ENCODE data around the gene RNF213. TPM values are rescaled to one million over a fixed set of nuclear protein-coding genes. Genes with fewer than 3 reads are reported as not detected.

The RNF213 gene
- total RNA-seq, 1 experiment from 2014 or later, result 70.5 TPM

- TF ChIP-seq, protein P1, sequence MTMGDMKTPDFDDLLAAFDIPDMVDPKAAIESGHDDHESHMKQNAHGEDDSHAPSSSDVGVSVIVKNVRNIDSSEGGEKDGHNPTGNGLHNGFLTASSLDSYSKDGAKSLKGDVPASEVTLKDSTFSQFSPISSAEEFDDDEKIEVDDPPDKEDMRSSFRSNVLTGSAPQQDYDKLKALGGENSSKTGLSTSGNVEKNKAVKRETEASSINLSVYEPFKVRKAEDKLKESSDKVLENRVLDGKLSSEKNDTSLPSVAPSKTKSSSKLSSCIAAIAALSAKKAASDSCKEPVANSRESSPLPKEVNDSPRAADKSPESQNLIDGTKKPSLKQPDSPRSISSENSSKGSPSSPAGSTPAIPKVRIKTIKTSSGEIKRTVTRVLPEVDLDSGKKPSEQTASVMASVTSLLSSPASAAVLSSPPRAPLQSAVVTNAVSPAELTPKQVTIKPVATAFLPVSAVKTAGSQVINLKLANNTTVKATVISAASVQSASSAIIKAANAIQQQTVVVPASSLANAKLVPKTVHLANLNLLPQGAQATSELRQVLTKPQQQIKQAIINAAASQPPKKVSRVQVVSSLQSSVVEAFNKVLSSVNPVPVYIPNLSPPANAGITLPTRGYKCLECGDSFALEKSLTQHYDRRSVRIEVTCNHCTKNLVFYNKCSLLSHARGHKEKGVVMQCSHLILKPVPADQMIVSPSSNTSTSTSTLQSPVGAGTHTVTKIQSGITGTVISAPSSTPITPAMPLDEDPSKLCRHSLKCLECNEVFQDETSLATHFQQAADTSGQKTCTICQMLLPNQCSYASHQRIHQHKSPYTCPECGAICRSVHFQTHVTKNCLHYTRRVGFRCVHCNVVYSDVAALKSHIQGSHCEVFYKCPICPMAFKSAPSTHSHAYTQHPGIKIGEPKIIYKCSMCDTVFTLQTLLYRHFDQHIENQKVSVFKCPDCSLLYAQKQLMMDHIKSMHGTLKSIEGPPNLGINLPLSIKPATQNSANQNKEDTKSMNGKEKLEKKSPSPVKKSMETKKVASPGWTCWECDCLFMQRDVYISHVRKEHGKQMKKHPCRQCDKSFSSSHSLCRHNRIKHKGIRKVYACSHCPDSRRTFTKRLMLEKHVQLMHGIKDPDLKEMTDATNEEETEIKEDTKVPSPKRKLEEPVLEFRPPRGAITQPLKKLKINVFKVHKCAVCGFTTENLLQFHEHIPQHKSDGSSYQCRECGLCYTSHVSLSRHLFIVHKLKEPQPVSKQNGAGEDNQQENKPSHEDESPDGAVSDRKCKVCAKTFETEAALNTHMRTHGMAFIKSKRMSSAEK (CRISPR knock-in tag; IDR thresholded peaks at IDR 0.05; ENCODE audit: borderline replicate concordance), result no peak
- no peak for TF ChIP-seq GTF2I (CRISPR knock-in tag; conservative IDR thresholded peaks at IDR 0.05)
These were observed 46.4 kb upstream of the RNF213 start (continued) for GRCh38 chr17:80214012-80214877.

DNA sequence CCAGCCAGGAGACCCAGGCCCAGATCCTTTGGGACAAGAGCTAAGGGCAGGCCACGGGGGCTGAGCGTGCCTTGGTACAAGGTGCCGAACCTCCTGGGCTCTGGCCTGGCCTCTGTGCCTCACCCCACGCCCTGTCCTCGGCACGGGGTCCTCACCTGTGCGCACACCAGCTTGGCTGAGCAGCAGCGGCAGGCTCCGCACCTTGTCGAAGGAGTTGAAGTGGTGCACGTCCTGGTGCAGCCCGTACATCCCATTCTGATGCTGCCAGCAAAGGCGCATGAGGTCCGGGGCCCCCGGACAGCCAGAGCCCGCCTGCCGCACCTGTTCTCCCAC lies 45.8 kb upstream of the RNF213 start:
- TF ChIP-seq CBFB (CRISPR knock-in tag; IDR thresholded peaks at IDR 0.05; ENCODE audit: low read depth) (no peak), ZBTB21 (CRISPR knock-in tag; IDR thresholded peaks at IDR 0.05; ENCODE audit: borderline replicate concordance) (no peak), PRRX2 (CRISPR knock-in tag; IDR thresholded peaks at IDR 0.05) (no peak), HMGA2 (CRISPR knock-in tag; IDR thresholded peaks at IDR 0.05) (no peak), SMAD4 (CRISPR knock-in tag; IDR thresholded peaks at IDR 0.05) (no peak), MLX (CRISPR knock-in tag; IDR thresholded peaks at IDR 0.05) (no peak), CREB1 (CRISPR knock-in tag; IDR thresholded peaks at IDR 0.05) (no peak), TEAD4 (CRISPR knock-in tag; IDR thresholded peaks at IDR 0.05) (no peak)
- ATAC-seq (no peak), DNase-seq (ENCODE audit: low spot score) (no peak)
- Mint-ChIP-seq H3K4me1 (peaks cover 3% of the 10 kb centered on the region), H3K27ac (no peak overlapping the region), H3K9me3 (no peaks in the 10 kb centered on the region), H3K4me3 (no peak overlapping the region), H3K27me3 (ENCODE audit: low read depth) (no peaks in the 10 kb centered on the region), H3K36me3 (peaks cover 16% of the 10 kb centered on the region)
- CTCF ChIA-PET, result no interaction called here
- POLR2A ChIA-PET, result no interaction called here

DNA sequence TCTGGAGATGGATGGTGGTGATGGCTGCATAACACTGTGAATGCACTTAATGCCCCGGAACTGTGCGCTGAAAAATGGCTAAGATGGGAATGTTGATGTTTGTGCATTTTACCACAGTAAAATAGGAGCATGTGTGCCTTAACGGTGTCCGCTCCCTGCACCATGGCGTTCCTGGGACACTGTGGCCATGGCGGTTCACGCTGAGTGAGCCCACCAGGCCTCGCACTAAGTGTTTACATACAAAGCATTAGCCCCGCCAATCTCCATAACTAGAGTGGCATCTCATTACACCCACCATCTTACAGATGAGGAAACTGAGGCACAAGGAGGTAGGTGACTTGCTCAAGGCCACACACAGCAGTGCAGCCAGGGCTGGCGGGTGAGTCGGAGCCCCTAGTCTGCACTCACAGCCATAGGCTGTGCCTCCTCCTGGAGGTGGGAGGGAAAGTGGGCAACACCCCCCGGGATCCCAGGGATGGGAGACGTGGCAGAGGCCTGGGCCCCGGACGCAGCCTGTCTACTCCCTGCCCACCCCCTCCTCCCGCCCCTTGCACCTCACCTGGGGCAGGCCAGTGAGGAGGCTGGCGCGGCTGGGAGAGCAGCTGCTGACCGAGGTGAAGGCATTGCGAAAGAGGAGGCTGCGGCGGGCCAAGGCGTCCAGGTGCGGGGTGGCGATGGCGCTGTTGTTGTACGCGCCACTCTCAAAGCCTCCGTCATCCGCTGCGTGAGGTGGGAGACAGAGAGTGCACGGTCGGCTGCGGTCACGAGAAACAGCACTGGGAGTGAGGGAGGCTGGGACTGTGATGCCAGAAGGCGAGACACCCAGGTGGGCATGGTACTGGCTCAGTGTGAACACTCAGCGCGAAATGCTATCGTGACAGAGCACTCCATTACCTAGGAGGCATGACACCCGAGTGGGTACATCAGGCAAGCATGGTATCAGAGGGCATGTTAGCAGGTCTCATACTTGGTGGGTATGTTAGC lies 43.9 kb upstream of the RNF213 start:
- no peak overlapping the region for H3K27ac Mint-ChIP-seq
- no peaks in the 10 kb centered on the region for H3K27me3 Mint-ChIP-seq (ENCODE audit: low read depth)
- H3K36me3 Mint-ChIP-seq, result peaks cover 7% of the 10 kb centered on the region
- ChIA-PET POLR2A (no interaction called here), CTCF (no interaction called here)
- ATAC-seq (no peak), DNase-seq (ENCODE audit: low spot score) (no peak)
- H3K9me3 Mint-ChIP-seq, result no peaks in the 10 kb centered on the region
- H3K4me3 Mint-ChIP-seq, result no peak overlapping the region
- peaks cover 5% of the 10 kb centered on the region for H3K4me1 Mint-ChIP-seq
- TF ChIP-seq EMX1 (CRISPR knock-in tag; IDR thresholded peaks at IDR 0.05) (no peak), CREM (CRISPR knock-in tag; IDR thresholded peaks at IDR 0.05) (no peak), FOXP1 (CRISPR knock-in tag; IDR thresholded peaks at IDR 0.05; ENCODE audit: borderline replicate concordance) (no peak), HMGXB4 (CRISPR knock-in tag; IDR thresholded peaks at IDR 0.05) (no peak), ZNF396 (CRISPR knock-in tag; IDR thresholded peaks at IDR 0.05; ENCODE audit: borderline replicate concordance) (no peak), ERG (CRISPR knock-in tag; IDR thresholded peaks at IDR 0.05) (no peak), GTF2I (CRISPR knock-in tag; conservative IDR thresholded peaks at IDR 0.05) (no peak), SMAD4 (CRISPR knock-in tag; IDR thresholded peaks at IDR 0.05) (no peak)
- TF ChIP-seq, protein P2, sequence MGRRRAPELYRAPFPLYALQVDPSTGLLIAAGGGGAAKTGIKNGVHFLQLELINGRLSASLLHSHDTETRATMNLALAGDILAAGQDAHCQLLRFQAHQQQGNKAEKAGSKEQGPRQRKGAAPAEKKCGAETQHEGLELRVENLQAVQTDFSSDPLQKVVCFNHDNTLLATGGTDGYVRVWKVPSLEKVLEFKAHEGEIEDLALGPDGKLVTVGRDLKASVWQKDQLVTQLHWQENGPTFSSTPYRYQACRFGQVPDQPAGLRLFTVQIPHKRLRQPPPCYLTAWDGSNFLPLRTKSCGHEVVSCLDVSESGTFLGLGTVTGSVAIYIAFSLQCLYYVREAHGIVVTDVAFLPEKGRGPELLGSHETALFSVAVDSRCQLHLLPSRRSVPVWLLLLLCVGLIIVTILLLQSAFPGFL (CRISPR knock-in tag; IDR thresholded peaks at IDR 0.05; ENCODE audit: borderline replicate concordance), result no peak
- TF ChIP-seq, protein P3, sequence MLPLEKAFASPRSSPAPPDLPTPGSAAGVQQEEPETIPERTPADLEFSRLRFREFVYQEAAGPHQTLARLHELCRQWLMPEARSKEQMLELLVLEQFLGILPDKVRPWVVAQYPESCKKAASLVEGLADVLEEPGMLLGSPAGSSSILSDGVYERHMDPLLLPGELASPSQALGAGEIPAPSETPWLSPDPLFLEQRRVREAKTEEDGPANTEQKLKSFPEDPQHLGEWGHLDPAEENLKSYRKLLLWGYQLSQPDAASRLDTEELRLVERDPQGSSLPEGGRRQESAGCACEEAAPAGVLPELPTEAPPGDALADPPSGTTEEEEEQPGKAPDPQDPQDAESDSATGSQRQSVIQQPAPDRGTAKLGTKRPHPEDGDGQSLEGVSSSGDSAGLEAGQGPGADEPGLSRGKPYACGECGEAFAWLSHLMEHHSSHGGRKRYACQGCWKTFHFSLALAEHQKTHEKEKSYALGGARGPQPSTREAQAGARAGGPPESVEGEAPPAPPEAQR (CRISPR knock-in tag; IDR thresholded peaks at IDR 0.05), result no peak

All from WTC11 (cell line).